ENCODE measurements around the gene ZNF217. TPM values are rescaled to one million over a fixed set of nuclear protein-coding genes. Genes with fewer than 3 reads are reported as not detected.

The ZNF217 gene
- total and polyA plus RNA-seq, 2 of the 8 experiments (the other 6 are each of a cell fraction or from before 2014, with no cell fraction given), result 15.3 to 87.9 TPM

DNA sequence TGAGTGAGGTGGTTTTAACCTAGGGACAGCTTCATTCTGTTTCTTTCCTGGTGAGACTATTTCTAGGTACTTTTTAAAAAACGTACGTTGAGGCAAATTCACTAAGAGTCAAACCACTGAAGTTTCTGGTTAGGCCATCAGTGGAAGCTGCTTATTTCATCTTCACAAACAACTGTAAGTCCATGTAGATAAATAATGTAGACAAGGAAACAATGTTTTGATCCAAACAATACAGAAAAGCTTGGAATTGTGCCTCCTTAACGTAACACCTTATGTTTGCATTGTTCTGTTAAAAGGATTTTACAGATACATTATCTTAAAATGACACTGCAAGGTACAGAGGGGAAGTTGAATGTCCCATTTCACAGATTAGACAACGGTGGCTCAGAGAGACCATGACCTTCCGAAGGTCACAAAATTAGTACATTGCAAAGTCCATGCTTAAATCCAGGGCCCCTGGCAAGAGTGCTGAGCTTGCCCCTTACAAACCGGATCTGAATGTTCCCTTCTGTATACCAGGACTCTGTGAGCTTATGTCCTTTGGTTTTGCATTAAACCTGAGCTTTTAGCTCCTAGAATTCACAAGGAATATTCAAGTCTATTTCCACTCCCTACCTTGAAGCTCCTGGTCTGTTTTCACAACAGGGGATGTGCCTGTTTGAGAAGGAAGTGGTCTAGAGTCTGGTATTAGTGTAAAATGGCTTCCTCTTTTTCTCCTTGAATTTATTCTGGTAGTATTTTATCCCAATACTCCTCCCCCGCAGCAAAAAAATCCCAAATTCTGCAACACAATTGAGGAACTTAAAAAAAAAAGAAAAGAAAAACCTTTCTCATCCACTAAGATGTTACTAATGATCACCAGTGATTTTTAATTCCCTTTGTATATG lies 28.9 kb upstream of the ZNF217 start (continued):
- TF ChIP-seq, protein P1, sequence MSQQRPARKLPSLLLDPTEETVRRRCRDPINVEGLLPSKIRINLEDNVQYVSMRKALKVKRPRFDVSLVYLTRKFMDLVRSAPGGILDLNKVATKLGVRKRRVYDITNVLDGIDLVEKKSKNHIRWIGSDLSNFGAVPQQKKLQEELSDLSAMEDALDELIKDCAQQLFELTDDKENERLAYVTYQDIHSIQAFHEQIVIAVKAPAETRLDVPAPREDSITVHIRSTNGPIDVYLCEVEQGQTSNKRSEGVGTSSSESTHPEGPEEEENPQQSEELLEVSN (IDR thresholded peaks at IDR 0.05), result no peak
- no peak for TF ChIP-seq EZH2 (IDR thresholded peaks at IDR 0.05; ENCODE audit: low read depth, low read length, severe bottlenecking)

Data from H1 (cell line).